HCT116 (cell line): Measurements from ENCODE around the gene MLANA. TPM values are rescaled to one million over a fixed set of nuclear protein-coding genes. Genes with fewer than 3 reads are reported as not detected.

Source experiments
- ATAC-seq: fragments of 200-7000 bp; cut with Tn5 transposase; 2 replicates; pipeline ENCODE4 v1.9.1; 2020; ENCODE audit warnings: mild to moderate bottlenecking, moderate library complexity
- BruUV-seq: library from RNA; stranded (reverse); fragments of 400-500 nt; replicated peaks from 2 replicates; lab custom pipeline; 2021; lab: Mats Ljungman, UMichigan
- CTCF ChIA-PET: fragments of 300-600 bp; sonication (Branson Sonifier 250); formaldehyde crosslinking; loops from one replicate; lab custom pipeline; 2021; ENCODE audit warnings: antibody characterized with exemption; lab: Charles Lee
- POLR2A ChIA-PET: fragments of 300-600, 350-600 bp; sonication (Branson Sonifier 250); formaldehyde crosslinking; loops from one replicate; lab custom pipeline; 2021; ENCODE audit warnings: antibody characterized with exemption; lab: Charles Lee
- RAD21 ChIA-PET, 2 experiments: fragments of 300-600 bp; sonication (Branson Sonifier 250); formaldehyde crosslinking; loops; one replicate each; lab custom pipeline; 2023; ENCODE audit warnings: low total read pairs in 2 of 2; ENCODE audit not compliant: uncharacterized antibody in 2 of 2, unreplicated experiment in 2 of 2, low non-redundant PET in 1 of 2; lab: Charles Lee
- DNase-seq: peaks from one replicate; pipeline ENCODE4 v3.0.0-alpha.2; 2010; ENCODE audit warnings: low read depth, low spot score
- H2AFZ ChIP-seq: fragments of 200-600 bp; shearing (Covaris generic), sonication (generic); 2 replicates; pipeline ENCODE4 v1.6.1; 2017; ENCODE audit warnings: low read depth, mixed run types, mixed read lengths, antibody characterized with exemption, low read length; ENCODE audit not compliant: poor library complexity, severe bottlenecking
- H3K27ac ChIP-seq: 2 replicates; pipeline ENCODE4 v1.5.1; 2012; ENCODE audit warnings: low read depth, low read length
- H3K27me3 ChIP-seq: fragments of 200-600 bp; sonication (generic); 2 replicates; pipeline ENCODE4 v1.6.1; 2016; ENCODE audit warnings: mixed run types, low read length, mixed read lengths; ENCODE audit not compliant: insufficient read depth
- H3K36me3 ChIP-seq, 2 experiments: fragments of 200-500 bp in 1 of 2; fragments of 200-600 bp in 1 of 2; sonication (Bioruptor generic) in 1 of 2; sonication (generic) in 1 of 2; 2 replicates each; pipeline versions ENCODE4 v1.5.1 to v1.6.1; 2014 to 2016; ENCODE audit warnings: low read length in 2 of 2, inconsistent platforms in 1 of 2, mixed read lengths in 1 of 2, mixed run types in 1 of 2; ENCODE audit not compliant: insufficient read depth in 2 of 2, control insufficient read depth in 1 of 2
- H3K4me1 ChIP-seq, 2 experiments: fragments of 200-600 bp in 1 of 2; sonication (generic) in 1 of 2; 2 replicates each; pipeline versions ENCODE4 v1.5.1 to v1.6.1; 2012 to 2017; ENCODE audit warnings: low read length in 2 of 2, inconsistent platforms in 1 of 2, mild to moderate bottlenecking in 1 of 2, mixed read lengths in 1 of 2, mixed run types in 1 of 2, moderate library complexity in 1 of 2; ENCODE audit not compliant: insufficient read depth in 2 of 2, control insufficient read depth in 1 of 2
- H3K4me2 ChIP-seq: fragments of 200-600 bp; sonication (generic); 2 replicates; pipeline ENCODE4 v1.6.1; 2017; ENCODE audit warnings: mixed run types, low read length, mixed read lengths
- H3K4me3 ChIP-seq, 2 experiments: fragments of 200-600 bp in 1 of 2; sonication (generic) in 1 of 2; replicated peaks in 1 of 2; 2 replicates each; pipeline ENCODE4 v1.5.1; 2011 to 2016; ENCODE audit warnings: low read length in 2 of 2, control low read depth in 1 of 2, low read depth in 1 of 2, mild to moderate bottlenecking in 1 of 2, mixed read lengths in 1 of 2, mixed run types in 1 of 2
- H3K79me2 ChIP-seq: fragments of 200-600 bp; sonication (generic); 2 replicates; pipeline ENCODE4 v1.6.1; 2017; ENCODE audit warnings: mild to moderate bottlenecking, mixed run types, low read length, moderate library complexity, mixed read lengths; ENCODE audit not compliant: insufficient read depth
- H3K9ac ChIP-seq: fragments of 200-600 bp; sonication (generic); 2 replicates; pipeline ENCODE4 v1.6.1; 2016; ENCODE audit warnings: low read length, mixed read lengths
- H3K9me2 ChIP-seq: fragments of 200-600 bp; sonication (generic), shearing (Covaris generic); 2 replicates; pipeline ENCODE4 v1.6.1; 2017; ENCODE audit warnings: mixed run types, mild to moderate bottlenecking, moderate library complexity; ENCODE audit not compliant: insufficient read depth
- H3K9me3 ChIP-seq, 2 experiments: fragments of 200-500 bp in 1 of 2; fragments of 200-600 bp in 1 of 2; sonication (Bioruptor generic) in 1 of 2; sonication (generic) in 1 of 2; 2 replicates each; pipeline ENCODE4 v1.6.1; 2014 to 2017; ENCODE audit warnings: low read length in 2 of 2, mixed read lengths in 2 of 2, inconsistent platforms in 1 of 2, low read depth in 1 of 2, mild to moderate bottlenecking in 1 of 2, mixed run types in 1 of 2, moderate library complexity in 1 of 2; ENCODE audit not compliant: control insufficient read depth in 1 of 2, insufficient read depth in 1 of 2
- H4K20me1 ChIP-seq: fragments of 200-600 bp; sonication (generic), shearing (Covaris generic); 2 replicates; pipeline ENCODE4 v1.6.1; 2017; ENCODE audit warnings: mixed run types, mild to moderate bottlenecking, moderate library complexity; ENCODE audit not compliant: insufficient read depth
- CBX3 ChIP-seq: IDR thresholded peaks from 2 replicates; pipeline ENCODE4 v1.6.1; 2012; ENCODE audit warnings: low read depth
- FOSL1 ChIP-seq: IDR thresholded peaks from 2 replicates; pipeline ENCODE4 v1.6.1; 2012; ENCODE audit warnings: low read depth
- MAX ChIP-seq: IDR thresholded peaks from 2 replicates; pipeline ENCODE4 v1.6.1; 2012
- RAD21 ChIP-seq: IDR thresholded peaks from 2 replicates; pipeline ENCODE4 v1.6.1; 2012; ENCODE audit warnings: low read depth, mild to moderate bottlenecking
- SRF ChIP-seq: IDR thresholded peaks from 2 replicates; pipeline ENCODE4 v1.6.1; 2012; ENCODE audit warnings: low read depth
- intact Hi-C: fragments of 100-400 bp; cut with micrococcal nuclease; formaldehyde crosslinking; loops from 2 replicates; pipeline ENCODE4 v1.10.0; 2022
- total RNA-seq: library from RNA; stranded (reverse); gene quantifications from one replicate; pipeline ENCODE4 v1.2.1, GENCODE V29; 2021; ENCODE audit not compliant: unreplicated experiment
- TF ChIP-seq, protein P1 (sequence below), 3 experiments: fragments of 200-600 bp in 1 of 3; sonication (generic) in 1 of 3; IDR thresholded peaks in 2 of 3; conservative IDR thresholded peaks in 1 of 3; 2 replicates each; pipeline ENCODE4 v1.5.1; 2012 to 2017; ENCODE audit warnings: low read depth in 2 of 3, low read length in 2 of 3, antibody characterized with exemption in 1 of 3, borderline replicate concordance in 1 of 3, control low read depth in 1 of 3, mild to moderate bottlenecking in 1 of 3, mixed read lengths in 1 of 3, mixed run types in 1 of 3, moderate library complexity in 1 of 3; ENCODE audit not compliant: insufficient read depth in 1 of 3

The MLANA gene
- total RNA-seq, 1 experiment from 2014 or later: not detected

DNA sequence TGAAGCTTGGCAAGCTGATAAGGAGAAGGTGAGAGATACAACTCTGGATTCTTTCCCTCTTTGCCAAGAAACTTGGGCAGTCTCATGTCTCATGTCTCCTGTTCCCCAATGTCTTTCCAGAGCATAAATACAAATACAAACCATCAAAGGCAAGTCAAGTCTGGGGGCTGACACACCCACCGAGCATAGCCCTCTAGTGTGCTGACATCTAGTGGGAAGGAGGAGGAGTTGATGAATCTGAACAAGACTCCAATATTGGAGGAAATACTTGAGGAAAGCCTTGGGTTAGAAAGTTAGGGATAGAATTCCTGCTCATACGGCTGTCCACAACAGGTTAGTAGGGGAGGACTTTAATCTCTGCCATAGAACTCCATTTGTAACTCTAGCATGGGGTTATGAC is 8.6 kb downstream of the MLANA start:
- ChIA-PET CTCF (interaction anchor here (1.2 to 2.1 kb wide), 2 partner anchors 19 to 100 kb away, joined by 3 to 6 read pairs; no protein-coding TSS in a partner anchor), RAD21 (no interaction called here), POLR2A (no interaction called here)
- H3K36me3 ChIP-seq: no peaks in the 10 kb centered on the region
- H4K20me1 ChIP-seq: no peaks in the 10 kb centered on the region
- intact Hi-C loops: no loop called here
- TF ChIP-seq RAD21: peak; percentile 56
- TF ChIP-seq, protein P1, sequence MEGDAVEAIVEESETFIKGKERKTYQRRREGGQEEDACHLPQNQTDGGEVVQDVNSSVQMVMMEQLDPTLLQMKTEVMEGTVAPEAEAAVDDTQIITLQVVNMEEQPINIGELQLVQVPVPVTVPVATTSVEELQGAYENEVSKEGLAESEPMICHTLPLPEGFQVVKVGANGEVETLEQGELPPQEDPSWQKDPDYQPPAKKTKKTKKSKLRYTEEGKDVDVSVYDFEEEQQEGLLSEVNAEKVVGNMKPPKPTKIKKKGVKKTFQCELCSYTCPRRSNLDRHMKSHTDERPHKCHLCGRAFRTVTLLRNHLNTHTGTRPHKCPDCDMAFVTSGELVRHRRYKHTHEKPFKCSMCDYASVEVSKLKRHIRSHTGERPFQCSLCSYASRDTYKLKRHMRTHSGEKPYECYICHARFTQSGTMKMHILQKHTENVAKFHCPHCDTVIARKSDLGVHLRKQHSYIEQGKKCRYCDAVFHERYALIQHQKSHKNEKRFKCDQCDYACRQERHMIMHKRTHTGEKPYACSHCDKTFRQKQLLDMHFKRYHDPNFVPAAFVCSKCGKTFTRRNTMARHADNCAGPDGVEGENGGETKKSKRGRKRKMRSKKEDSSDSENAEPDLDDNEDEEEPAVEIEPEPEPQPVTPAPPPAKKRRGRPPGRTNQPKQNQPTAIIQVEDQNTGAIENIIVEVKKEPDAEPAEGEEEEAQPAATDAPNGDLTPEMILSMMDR (IDR thresholded peaks at IDR 0.05 in 2 of 3, conservative IDR thresholded peaks at IDR 0.05 in 1 of 3; ENCODE audit: borderline replicate concordance in 1 of 3, insufficient read depth in 1 of 3, low read depth in 2 of 3, low read length in 2 of 3): peak; percentile 33 to 54 (median 43); a peak in 5 of 6 replicates
- no peak for TF ChIP-seq MAX
- TF ChIP-seq FOSL1: no peak
- H2AFZ ChIP-seq: no peak overlapping the region
- no peaks in the 10 kb centered on the region for H3K79me2 ChIP-seq
- H3K9ac ChIP-seq: no peak overlapping the region
- ATAC-seq (peak; percentile 75), DNase-seq (no peak)
- H3K27ac ChIP-seq: no peak overlapping the region
- no peaks in the 10 kb centered on the region for H3K9me2 ChIP-seq
- H3K27me3 ChIP-seq: no peaks in the 10 kb centered on the region
- H3K4me2 ChIP-seq: no peak overlapping the region
- H3K4me1 ChIP-seq: no peaks in the 10 kb centered on the region
- BruUV-seq: no TSS peak
- H3K4me3 ChIP-seq: no peak overlapping the region
- H3K9me3 ChIP-seq: no peaks in the 10 kb centered on the region

- no peaks in the 10 kb centered on the region for H3K79me2 ChIP-seq
- H3K4me3 ChIP-seq: no peak overlapping the region
- POLR2A ChIA-PET: no interaction called here
Measured at GRCh38 chr9:5900622-5901021, 9.9 kb downstream of the MLANA start.

More at GRCh38 chr9:5900622-5901021, 9.9 kb downstream of the MLANA start:
- Histone ChIP-seq H3K4me1 (no peaks in the 10 kb centered on the region), H3K27me3 (no peaks in the 10 kb centered on the region), H4K20me1 (no peaks in the 10 kb centered on the region), H3K36me3 (no peaks in the 10 kb centered on the region), H3K9me2 (no peaks in the 10 kb centered on the region), H2AFZ (no peak overlapping the region), H3K9ac (no peak overlapping the region), H3K4me2 (no peak overlapping the region), H3K27ac (no peak overlapping the region), H3K9me3 (no peaks in the 10 kb centered on the region)
- intact Hi-C loops: no loop called here
- ChIA-PET CTCF (interaction anchor here (1.2 kb wide), 1 partner anchor 128 kb away, joined by 3 read pairs; no protein-coding TSS in a partner anchor), RAD21 (no interaction called here)
- no peak for ATAC-seq
- no TSS peak for BruUV-seq
- TF ChIP-seq RAD21: no peak
- TF ChIP-seq CBX3: no peak
- no peak for TF ChIP-seq SRF
- DNase-seq: no peak
